GM06990 (cell line): ENCODE data around the gene NADK2.
"Not testable (repeated sequence)": the region's sequence is repeated elsewhere in the genome, so short reads cannot be mapped to it uniquely, and the experiment has no call there.

Source experiments
- DNase-seq: peaks from one replicate; pipeline ENCODE4 v3.0.0-alpha.2; 2011; ENCODE audit not compliant: insufficient read length; ENCODE audit errors: extremely low read depth
- H3K27me3 ChIP-seq: replicated peaks from 2 replicates; pipeline ENCODE4 v1.6.0; 2011; ENCODE audit warnings: low read length; ENCODE audit not compliant: control insufficient read depth, insufficient read depth
- H3K36me3 ChIP-seq: 2 replicates; pipeline ENCODE4 v1.5.1; 2011; ENCODE audit warnings: low read length; ENCODE audit not compliant: control insufficient read depth, insufficient read depth
- H3K4me3 ChIP-seq: replicated peaks from 2 replicates; pipeline ENCODE4 v1.5.1; 2011; ENCODE audit warnings: low read depth, mild to moderate bottlenecking, control low read depth, low read length
- TF ChIP-seq, protein P1 (sequence below): IDR thresholded peaks from 2 replicates; pipeline ENCODE4 v1.5.1; 2011; ENCODE audit warnings: low read length, control low read depth, mild to moderate bottlenecking, inconsistent platforms; ENCODE audit not compliant: insufficient read depth, poor library complexity, severe bottlenecking

The NADK2 gene

DNA sequence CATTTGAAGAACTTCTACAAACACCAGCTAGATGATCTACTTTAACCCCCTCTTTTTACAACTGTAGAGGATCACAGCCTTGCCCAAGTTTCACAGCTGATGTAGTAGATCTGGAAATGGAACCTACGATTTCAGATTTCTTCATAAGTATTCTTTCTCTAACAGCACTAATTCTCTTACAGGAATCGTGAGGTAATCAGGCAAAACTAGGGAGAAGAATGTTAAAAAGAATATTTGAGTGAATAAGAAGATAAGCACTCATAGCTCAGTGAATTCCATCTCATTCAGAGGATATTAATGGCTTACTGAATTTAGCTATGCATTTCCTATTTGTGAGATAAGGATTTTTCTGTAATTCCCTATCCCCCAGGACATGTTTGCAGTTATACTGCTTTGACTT lies 42.1 kb downstream of the NADK2 start:
- TF ChIP-seq, protein P1, sequence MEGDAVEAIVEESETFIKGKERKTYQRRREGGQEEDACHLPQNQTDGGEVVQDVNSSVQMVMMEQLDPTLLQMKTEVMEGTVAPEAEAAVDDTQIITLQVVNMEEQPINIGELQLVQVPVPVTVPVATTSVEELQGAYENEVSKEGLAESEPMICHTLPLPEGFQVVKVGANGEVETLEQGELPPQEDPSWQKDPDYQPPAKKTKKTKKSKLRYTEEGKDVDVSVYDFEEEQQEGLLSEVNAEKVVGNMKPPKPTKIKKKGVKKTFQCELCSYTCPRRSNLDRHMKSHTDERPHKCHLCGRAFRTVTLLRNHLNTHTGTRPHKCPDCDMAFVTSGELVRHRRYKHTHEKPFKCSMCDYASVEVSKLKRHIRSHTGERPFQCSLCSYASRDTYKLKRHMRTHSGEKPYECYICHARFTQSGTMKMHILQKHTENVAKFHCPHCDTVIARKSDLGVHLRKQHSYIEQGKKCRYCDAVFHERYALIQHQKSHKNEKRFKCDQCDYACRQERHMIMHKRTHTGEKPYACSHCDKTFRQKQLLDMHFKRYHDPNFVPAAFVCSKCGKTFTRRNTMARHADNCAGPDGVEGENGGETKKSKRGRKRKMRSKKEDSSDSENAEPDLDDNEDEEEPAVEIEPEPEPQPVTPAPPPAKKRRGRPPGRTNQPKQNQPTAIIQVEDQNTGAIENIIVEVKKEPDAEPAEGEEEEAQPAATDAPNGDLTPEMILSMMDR = no peak
- Histone ChIP-seq H3K36me3 (no peaks in the 10 kb centered on the region), H3K4me3 (no peak overlapping the region), H3K27me3 (no peaks in the 10 kb centered on the region)
- DNase-seq = no peak

DNA sequence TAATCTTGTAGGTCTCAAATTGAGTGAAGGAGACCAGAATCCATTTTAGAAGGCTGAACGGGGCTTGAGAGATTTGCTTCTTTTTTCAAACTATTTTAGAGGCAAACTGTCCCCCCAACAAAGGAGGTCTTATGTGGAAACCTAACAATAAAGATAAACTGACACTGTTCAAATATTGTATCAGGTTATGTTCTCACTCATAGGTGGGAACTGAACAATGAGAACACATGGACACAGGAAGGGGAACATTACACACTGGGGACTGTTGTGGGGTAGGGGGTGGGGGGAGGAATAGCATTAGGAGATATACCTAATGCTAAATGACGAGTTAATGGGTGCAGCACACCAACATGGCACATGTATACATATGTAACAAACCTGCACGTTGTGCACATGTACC lies 42.9 kb downstream of the NADK2 start:
- DNase-seq, H3K36me3 ChIP-seq, H3K4me3 ChIP-seq, H3K27me3 ChIP-seq: not testable (repeated sequence)

DNA sequence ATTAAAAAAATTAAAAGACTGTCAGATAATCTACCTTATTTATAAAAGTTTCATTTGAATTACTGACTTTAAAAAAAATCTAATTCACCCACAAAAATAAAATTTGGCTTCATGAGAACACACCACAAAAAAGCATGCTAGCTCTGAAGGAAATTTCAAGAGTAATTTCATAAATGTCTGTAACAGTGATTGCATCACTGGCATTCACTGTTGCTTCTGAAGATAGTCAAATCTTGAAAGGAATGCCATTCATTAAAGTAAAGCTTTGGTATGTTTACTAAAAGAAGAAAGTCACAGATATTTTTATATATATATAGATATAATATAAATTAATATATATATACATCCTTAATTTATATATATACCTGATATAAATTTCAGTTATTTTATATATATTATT lies 43.4 kb downstream of the NADK2 start:
- Histone ChIP-seq H3K36me3 (no peaks in the 10 kb centered on the region), H3K27me3 (no peaks in the 10 kb centered on the region), H3K4me3 (no peak overlapping the region)
- DNase-seq = no peak
- TF ChIP-seq, protein P1 = no peak

DNA sequence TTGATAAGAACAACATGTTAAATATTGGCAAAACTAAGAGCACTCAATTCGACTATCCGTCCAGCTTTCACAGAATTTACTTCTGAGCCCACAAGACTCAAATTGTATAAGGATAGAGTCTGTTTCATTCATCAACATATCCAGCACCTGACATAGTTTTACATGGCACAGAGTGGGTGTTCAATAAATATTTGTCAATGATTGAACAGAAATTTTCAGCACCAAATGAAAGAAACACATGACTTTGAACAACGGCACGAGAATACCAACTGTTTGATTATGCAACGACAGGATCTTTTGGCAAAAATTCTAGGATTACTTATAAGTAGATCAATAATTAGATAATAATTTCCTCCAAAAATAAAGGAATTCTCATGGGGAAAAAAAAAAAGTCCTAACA lies 48.0 kb downstream of the NADK2 start:
- Histone ChIP-seq H3K27me3 (no peaks in the 10 kb centered on the region), H3K4me3 (no peak overlapping the region), H3K36me3 (no peaks in the 10 kb centered on the region)
- TF ChIP-seq, protein P1 = no peak
- no peak for DNase-seq

DNA sequence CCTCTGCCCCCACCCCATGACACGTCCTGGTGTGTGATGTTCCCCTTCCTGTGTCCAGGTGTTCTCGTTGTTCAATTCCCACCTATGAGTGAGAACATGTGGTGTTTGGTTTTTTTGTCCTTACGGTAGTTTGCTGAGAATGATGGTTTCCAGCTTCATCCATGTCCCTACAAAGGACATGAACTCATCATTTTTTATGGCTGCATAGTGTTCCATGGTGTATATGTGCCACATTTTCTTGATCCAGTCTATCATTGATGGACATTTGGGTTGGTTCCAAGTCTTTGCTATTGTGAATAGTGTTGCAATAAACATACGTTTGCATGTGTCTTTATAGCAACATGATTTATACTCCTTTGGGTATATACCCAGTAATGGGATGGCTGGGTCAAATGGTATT lies 57.3 kb downstream of the NADK2 start:
- H3K4me3 ChIP-seq, H3K36me3 ChIP-seq, H3K27me3 ChIP-seq, DNase-seq: not testable (repeated sequence)

DNA sequence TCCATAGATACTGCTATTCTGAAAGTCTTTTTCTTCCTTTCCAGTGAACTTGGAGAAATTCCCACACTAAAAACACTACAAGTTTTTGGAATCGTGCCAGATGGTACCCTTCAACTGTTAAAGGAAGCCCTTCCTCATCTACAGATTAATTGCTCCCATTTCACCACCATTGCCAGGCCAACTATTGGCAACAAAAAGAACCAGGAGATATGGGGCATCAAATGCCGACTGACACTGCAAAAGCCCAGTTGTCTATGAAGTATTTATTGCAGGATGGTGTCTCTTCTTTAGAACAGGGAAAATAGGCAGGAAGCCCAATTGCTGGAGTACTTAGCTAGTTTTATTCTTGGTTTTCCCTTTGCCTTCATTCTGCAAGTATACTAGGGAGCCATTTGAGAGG lies 60.0 kb downstream of the NADK2 start:
- Histone ChIP-seq H3K27me3 (no peaks in the 10 kb centered on the region), H3K4me3 (no peak overlapping the region), H3K36me3 (peaks cover 4% of the 10 kb centered on the region; the same call in 1 of the 2 replicates)
- TF ChIP-seq, protein P1 = no peak
- no peak for DNase-seq

DNA sequence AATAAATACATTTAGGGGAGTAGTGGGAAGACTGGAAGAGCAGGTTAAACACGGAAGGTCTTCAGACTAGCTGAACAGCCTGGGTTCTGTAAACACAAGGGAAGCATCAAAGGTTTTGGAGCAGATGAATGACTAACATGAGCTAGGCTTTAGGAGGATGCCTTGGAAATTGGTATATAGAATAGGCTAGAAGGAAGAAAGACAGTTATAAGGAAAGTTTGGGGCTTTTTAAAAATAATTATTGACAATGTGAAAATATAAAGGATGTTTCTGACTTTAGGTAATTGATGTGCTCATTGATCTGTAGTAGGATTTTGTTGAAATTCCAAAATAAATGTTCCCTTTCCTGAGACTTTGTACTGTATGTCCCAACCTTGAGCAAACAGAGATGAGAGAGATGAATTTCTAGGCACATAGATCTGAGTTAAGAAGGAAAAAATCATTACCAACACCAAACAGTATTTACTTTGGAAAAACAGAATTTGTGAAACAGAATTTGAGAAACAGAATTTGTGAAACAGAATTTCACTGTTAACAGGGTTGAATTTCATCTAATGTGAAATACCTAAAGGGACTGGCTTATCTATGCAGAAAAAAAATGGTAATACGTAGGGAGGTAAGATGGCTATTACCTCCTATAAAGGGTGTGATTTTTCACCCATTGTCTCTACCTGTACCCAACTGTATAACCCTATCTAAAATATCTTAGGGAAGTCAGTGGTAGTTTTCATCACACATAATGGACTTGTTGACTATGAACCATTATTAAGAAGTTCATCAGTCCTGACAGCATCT lies 61.0 kb downstream of the NADK2 start:
- DNase-seq = no peak
- H3K27me3 ChIP-seq = no peaks in the 10 kb centered on the region
- peaks cover 4% of the 10 kb centered on the region; the same call in 1 of the 2 replicates for H3K36me3 ChIP-seq
- TF ChIP-seq, protein P1 = no peak
- no peak overlapping the region for H3K4me3 ChIP-seq
